HG02678 (cell line): Measurements from ENCODE around the gene PRIMA1.

Source experiments
- ATAC-seq: cut with Tn5 transposase; IDR thresholded peaks from one replicate; pipeline ENCODE4 v1.9.1; 2021; ENCODE audit warnings: mild to moderate bottlenecking, moderate library complexity; ENCODE audit not compliant: unreplicated experiment

Gene PRIMA1

GRCh38 chr14:93759719-93760307, 28.5 kb downstream of the PRIMA1 start:
- ATAC-seq = no peak

DNA sequence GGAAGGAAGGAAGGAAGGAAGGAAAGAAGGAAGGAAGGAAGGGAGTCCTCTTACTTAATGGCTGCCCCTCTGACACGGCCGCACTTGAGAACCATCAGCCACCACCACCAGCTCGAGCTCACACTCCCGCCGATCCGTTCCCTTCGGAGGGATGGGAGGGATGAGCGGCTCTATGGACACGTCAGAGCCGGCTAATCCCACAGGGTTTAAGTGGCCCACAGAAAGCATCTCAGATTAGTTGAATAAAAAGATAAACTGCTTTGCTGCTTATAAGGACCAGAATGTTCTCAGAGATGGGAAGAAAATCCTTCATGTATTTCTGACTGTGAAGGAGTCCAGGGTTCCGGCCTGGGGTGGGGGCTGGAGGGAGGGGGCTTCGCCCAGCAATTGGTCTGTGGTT, 31.1 kb downstream of the PRIMA1 start:
- no peak for ATAC-seq

DNA sequence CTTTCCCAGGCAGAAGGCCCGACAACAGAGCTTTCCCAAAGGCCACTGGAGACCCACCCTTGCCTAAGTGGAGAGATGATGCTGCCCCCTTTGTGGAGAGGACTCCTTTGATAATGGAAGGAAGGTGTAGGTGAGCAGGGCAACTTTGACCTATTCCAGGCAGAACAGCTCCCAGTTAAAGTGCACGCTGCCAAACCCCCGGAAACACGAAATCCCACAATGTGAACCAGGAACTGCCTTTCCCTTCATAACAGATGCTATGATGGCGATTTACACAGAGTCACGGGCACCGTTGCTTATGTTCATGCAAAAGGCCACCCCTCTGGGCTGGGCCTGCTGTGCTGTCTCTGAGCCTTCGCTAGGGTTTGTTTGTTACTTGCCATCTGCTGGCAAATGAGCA, 34.6 kb downstream of the PRIMA1 start:
- no peak for ATAC-seq

GRCh38 chr14:93752980-93753561, 35.2 kb downstream of the PRIMA1 start:
- ATAC-seq = no peak

DNA sequence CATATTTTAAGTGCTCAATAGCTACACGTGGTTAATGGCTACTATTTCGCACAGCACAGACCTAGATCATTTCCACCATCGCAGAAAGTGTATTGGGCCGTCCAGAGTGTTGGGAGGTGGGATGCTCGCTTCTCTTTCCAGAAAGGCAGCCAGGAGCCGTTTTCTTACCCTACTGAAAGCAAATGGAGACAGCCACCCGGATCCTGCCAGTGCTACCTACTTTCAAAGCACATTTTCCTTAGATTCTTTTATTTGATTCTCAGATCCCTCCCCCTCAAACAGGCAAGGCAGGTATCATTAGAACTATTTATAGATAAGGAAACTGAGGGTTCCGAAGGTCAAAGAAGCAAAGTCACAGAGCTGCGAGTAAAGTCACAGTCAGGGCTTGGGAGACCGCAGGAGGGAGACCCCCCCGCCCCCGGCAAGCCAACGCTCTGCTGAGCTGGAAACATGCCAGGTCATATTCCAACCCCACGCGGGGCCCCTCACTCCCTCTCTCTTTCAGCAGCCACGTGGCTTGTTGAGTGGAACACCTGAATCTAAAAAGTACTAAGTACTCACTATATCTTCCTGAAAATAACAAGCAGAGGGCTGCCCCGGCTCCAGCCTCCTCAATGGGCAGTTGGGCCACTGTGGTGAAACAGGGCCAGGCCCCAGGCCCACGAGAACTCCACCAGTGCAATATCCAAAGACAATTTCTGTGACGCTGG, 36.2 kb downstream of the PRIMA1 start:
- no peak for ATAC-seq

DNA sequence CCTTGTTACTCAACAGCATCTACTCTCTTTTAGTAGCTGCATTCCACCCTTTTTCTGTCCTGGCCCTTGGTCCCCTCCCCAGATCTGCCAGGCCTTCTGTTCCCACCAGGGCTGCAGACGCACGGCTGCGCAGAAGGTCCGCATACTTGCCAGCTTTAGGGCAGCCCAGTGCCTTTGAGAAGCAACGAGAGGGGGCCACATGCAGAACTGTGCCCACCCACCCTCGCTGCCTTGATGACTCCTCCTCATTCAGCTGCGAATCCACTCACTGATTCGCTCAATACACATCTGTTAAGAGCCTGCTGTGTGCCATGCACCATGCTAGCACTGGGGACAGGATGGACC, 39.2 kb downstream of the PRIMA1 start:
- no peak for ATAC-seq

- no peak for ATAC-seq
These were observed 39.8 kb downstream of the PRIMA1 start for GRCh38 chr14:93748208-93749075.

- ATAC-seq = no peak
These were observed 40.7 kb downstream of the PRIMA1 start for GRCh38 chr14:93747560-93747959.

GRCh38 chr14:93747102-93747501, 41.2 kb downstream of the PRIMA1 start:
- ATAC-seq = no peak

- ATAC-seq = no peak
These were observed 42.5 kb downstream of the PRIMA1 start for GRCh38 chr14:93745603-93746273.

DNA sequence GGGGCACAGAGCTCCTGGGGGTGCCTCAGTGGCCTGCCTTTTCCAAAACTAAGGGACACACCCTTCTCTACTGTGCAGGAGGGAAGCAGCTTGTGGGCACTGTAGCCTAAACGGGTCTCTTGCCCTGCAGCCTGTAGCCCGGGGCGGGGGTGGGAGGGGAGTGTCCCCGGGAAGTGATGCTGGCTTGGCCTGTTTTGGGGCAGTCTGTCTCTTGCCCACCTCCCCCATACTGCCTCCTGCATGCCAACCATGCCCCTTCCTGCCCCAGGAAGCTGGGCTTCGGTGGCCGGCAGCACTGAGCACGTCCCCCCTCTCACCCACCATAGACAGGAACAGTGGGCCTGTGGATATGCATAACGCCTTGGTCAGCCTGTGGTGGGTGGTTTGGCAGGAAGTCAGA, 43.4 kb downstream of the PRIMA1 start:
- ATAC-seq = no peak

DNA sequence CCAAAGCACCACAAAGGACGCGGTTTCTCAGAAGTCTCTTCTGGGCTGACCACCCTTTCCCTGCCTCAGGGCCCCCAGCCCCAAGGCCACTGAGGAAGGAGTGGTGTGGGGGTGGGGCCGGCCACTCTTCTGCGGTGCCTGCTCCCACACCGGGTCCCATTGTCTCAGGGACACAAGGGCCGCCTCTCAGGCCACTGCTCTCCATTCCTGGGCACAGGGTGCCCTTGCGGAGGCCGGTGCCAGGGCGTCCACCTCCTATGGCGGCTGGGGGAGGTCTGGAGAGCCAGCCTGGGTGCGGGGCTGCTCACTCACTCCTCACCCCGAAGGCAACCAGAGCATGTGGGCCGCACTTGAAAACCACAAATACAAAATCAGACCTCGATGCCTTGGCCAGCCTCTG, 44.1 kb downstream of the PRIMA1 start:
- no peak for ATAC-seq

DNA sequence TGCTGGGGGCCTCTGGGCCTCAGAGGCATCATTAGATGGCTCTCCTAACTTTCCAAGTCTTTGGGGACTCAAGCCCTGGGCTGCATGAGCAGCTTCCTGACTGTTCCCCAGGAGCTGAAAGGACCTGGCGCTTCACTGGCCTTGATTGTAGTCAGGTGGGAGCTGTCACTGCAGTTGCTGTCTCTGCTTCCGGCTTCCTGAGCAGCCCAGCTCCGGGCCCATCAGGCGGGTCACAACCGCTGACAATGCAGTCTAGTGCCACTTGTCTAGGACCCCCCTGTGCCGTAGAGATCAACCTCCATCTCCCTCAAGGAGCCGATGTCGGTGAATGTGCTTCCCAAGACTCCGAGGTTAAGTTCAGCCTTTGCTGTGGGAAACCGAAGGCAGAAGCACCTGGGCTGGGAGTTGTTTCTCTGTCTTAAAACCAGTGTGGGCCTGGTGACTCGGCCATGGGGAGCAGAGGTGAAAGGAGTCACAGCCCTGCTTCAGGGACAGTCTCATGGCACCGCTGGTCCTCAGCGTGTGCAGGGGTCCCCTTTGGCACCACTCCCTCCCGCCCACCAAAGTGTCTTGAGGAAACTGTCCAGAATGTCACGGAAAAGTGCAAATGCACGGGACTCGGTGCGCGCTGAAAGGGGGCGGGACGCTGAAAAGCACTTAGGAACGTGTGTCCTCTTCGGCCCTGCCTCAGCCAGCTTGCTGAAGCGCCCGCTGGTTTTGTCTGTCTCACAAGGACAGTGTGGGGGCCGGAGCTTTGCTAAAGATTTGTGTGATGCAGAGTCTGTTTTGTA, 44.8 kb downstream of the PRIMA1 start:
- no peak for ATAC-seq

DNA sequence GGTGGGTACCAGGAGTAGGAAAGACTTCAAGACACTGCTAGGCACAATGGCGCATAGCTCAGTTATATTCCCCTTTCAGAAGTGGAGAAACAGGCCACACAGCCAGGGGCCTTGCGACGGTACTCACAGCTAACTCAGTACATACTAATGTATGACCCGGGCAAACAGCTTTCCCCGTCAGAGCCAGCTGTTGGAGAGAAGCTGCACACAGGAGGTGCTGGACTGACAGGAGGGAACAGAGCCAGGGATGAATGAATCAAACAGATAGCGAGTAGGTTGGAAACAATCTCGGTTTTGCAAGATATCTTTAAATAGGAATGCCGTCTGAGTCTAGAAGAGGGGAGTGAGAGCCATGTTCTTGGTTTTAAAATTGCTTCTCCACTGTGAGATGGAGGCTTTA, 45.5 kb downstream of the PRIMA1 start:
- ATAC-seq = no peak

- ATAC-seq = no peak
These were observed 46.6 kb downstream of the PRIMA1 start for GRCh38 chr14:93741556-93742230.

DNA sequence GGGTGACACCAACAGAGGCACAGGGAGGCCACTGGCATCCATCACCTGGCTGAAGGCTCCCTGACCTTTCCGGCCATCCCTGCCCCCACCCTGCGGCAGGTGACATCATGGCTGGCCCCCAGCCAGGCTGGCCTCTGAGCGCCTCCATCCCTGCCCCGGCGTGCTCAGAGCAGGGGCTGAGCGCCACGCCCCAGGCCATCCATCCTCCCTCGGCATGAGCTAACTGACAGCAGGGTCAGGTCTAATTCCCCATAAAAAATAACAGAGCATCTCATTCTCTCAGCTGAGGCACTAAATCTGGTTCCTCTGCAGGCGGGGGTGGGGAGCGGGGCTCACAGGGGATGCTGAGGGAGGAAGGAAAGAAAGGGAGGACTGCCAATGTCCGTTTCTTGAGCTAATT, 50.7 kb downstream of the PRIMA1 start:
- no peak for ATAC-seq

- ATAC-seq = no peak
These were observed 51.8 kb downstream of the PRIMA1 start for GRCh38 chr14:93736378-93737014.

- ATAC-seq = no peak
These were observed 53.1 kb downstream of the PRIMA1 start for GRCh38 chr14:93735206-93735605.

DNA sequence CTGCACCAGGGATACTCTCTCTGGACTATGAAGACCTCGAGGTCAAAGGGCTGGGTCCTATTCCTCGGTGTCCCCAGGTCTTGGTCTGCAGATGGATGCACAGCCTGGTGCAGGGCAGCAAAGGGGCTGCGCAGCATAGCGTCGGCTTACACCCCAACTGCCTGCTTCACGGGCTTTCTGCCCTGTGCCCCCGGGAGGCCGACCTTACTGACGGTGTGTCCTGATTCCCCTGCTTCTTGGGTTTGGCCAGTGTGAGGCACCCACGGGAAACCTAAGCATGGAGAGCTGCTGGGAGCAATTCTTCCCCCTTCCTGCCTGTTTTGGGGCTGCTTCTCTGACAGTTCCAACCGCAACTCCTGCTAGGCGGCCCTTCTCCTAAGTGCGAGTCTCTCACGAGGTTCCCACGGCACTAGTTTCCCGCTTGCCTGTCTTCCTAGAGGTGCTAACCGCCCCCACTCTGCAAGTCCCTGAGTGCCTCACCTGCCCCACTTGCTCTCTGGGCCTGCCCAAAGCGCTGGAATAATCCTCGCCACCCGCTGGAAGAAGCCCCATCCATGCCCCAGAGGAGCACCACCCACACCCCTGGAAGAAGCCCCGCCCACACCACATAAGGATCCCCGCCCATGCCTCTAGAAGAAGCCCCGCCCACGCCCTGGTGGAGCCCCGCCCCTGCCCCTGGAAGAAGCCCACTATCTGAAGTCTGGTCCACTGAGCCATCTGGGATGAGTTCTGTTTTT, 54.0 kb downstream of the PRIMA1 start:
- no peak for ATAC-seq
